HepG2 (cell line): ENCODE measurements around the gene NAA16. TPM values are rescaled to one million over a fixed set of nuclear protein-coding genes. Genes with fewer than 3 reads are reported as not detected.

Experiments
- ATAC-seq: fragments of 200-7000 bp; cut with Tn5 transposase; 3 replicates; pipeline ENCODE4 v1.9.1; 2020; ENCODE audit warnings: mild to moderate bottlenecking, moderate library complexity
- BruUV-seq: library from RNA; stranded (reverse); fragments of 400-500 nt; replicated peaks from 2 replicates; lab custom pipeline; 2021; lab: Mats Ljungman, UMichigan
- CTCF ChIA-PET: fragments of 300-600 bp; formaldehyde crosslinking; extraction: SDS; loops from one replicate; lab custom pipeline; 2021; ENCODE audit warnings: low total read pairs, inconsistent platforms, low intra/inter-chr PET ratio; lab: Yijun Ruan, JAX
- POLR2A ChIA-PET: fragments of 350-600 bp; sonication (Branson Sonifier 250); formaldehyde crosslinking; loops from one replicate; lab custom pipeline; 2020; ENCODE audit warnings: antibody characterized with exemption, inconsistent platforms; lab: Yijun Ruan, JAX
- DNase-seq: peaks from one replicate; pipeline ENCODE4 v3.0.0-alpha.2; 2015; ENCODE audit warnings: low spot score
- FAIRE-seq: peaks from 3 replicates; lab custom pipeline; 2011; peaks lifted over from hg19 to GRCh38; lab: Jason Lieb, UNC
- H2AFZ ChIP-seq: one replicate; pipeline ENCODE4 v1.6.1; 2011; ENCODE audit warnings: low read length, inconsistent platforms
- H3K27ac ChIP-seq: fragments of 300-600 bp; 3 replicates; pipeline ENCODE4 v1.8.0; 2011; ENCODE audit warnings: mixed run types, mild to moderate bottlenecking, mixed read lengths, low read length, inconsistent platforms; ENCODE audit not compliant: insufficient read depth; ENCODE audit errors: extremely low read length
- H3K27me3 ChIP-seq, 2 experiments: fragments of 200-600 bp in 1 of 2; 2 replicates in 1 of 2; 3 replicates in 1 of 2; pipeline versions ENCODE4 v1.6.0 to v1.8.0; 2011; ENCODE audit warnings: low read length in 2 of 2, mild to moderate bottlenecking in 2 of 2, moderate library complexity in 2 of 2, inconsistent platforms in 1 of 2; ENCODE audit not compliant: insufficient read depth in 2 of 2, control insufficient read depth in 1 of 2
- H3K36me3 ChIP-seq, 2 experiments: fragments of 200-600 bp in 1 of 2; replicated peaks in 1 of 2; 2 replicates in 1 of 2; 3 replicates in 1 of 2; pipeline versions ENCODE4 v1.5.1 to v1.8.0; 2011; ENCODE audit warnings: low read length in 2 of 2, inconsistent platforms in 1 of 2; ENCODE audit not compliant: insufficient read depth in 2 of 2, control insufficient read depth in 1 of 2
- H3K4me1 ChIP-seq: 2 replicates; pipeline ENCODE4 v1.5.1; 2012; ENCODE audit warnings: low read length, inconsistent platforms; ENCODE audit not compliant: insufficient read depth
- H3K4me2 ChIP-seq: 2 replicates; pipeline ENCODE4 v1.6.0; 2011; ENCODE audit warnings: low read depth, low read length, inconsistent platforms
- H3K4me3 ChIP-seq, 3 experiments: fragments of 200-600 bp in 1 of 3; sonication (generic), shearing (Covaris generic) in 1 of 3; replicated peaks in 1 of 3; 2 replicates each; pipeline ENCODE4 v1.5.1; 2011 to 2016; ENCODE audit warnings: low read length in 3 of 3, inconsistent platforms in 2 of 3, low read depth in 2 of 3, mild to moderate bottlenecking in 2 of 3, control low read depth in 1 of 3, mixed read lengths in 1 of 3; ENCODE audit not compliant: insufficient read depth in 1 of 3
- H3K79me2 ChIP-seq: one replicate; pipeline ENCODE4 v1.6.1; 2011; ENCODE audit warnings: low read length, inconsistent platforms; ENCODE audit not compliant: insufficient read depth
- H3K9ac ChIP-seq: 2 replicates; pipeline ENCODE4 v1.6.0; 2011; ENCODE audit warnings: mild to moderate bottlenecking, low read depth, low read length, inconsistent platforms; ENCODE audit not compliant: insufficient read depth
- H3K9me3 ChIP-seq: 2 replicates; pipeline ENCODE4 v1.5.1; 2012; ENCODE audit warnings: mild to moderate bottlenecking, low read length
- H4K20me1 ChIP-seq: 2 replicates; pipeline ENCODE4 v1.6.0; 2011; ENCODE audit warnings: inconsistent platforms, mild to moderate bottlenecking, low read length, moderate library complexity; ENCODE audit not compliant: insufficient read depth
- ATF7 ChIP-seq, 2 experiments: fragments of 450-650 bp in 1 of 2; sonication (generic) in 1 of 2; formaldehyde crosslinking in 1 of 2; IDR thresholded peaks; 2 replicates each; pipeline versions ENCODE4 v1.4.0 to v1.6.1; 2016 to 2020; ENCODE audit warnings: antibody characterized with exemption in 1 of 2, mild to moderate bottlenecking in 1 of 2, missing genetic modification reagents in 1 of 2
- EEA1 ChIP-seq: sonication (generic); formaldehyde crosslinking; IDR thresholded peaks from 2 replicates; pipeline ENCODE4 v1.5.1; 2020; ENCODE audit warnings: mild to moderate bottlenecking, missing genetic modification reagents, borderline replicate concordance
- MYC ChIP-seq: sonication (generic); formaldehyde crosslinking; IDR thresholded peaks from 2 replicates; pipeline ENCODE4 v1.9.0; 2021; ENCODE audit warnings: missing genetic modification reagents, borderline replicate concordance
- NFRKB ChIP-seq: fragments of 450-650 bp; IDR thresholded peaks from 2 replicates; pipeline ENCODE4 v1.6.1; 2017
- NKX3-1 ChIP-seq: sonication (generic); formaldehyde crosslinking; IDR thresholded peaks from 2 replicates; pipeline ENCODE4 v1.5.0; 2020; ENCODE audit warnings: missing genetic modification reagents
- REXO4 ChIP-seq: sonication (generic); formaldehyde crosslinking; IDR thresholded peaks from 2 replicates; pipeline ENCODE4 v1.8.0; 2022; ENCODE audit warnings: missing genetic modification reagents, mild to moderate bottlenecking, borderline replicate concordance
- SP1 ChIP-seq, 2 experiments: fragments of 450-650 bp in 1 of 2; sonication (generic) in 1 of 2; formaldehyde crosslinking in 1 of 2; IDR thresholded peaks; 2 replicates each; pipeline versions ENCODE4 v1.4.0 to v1.6.1; 2016 to 2020; ENCODE audit warnings: missing genetic modification reagents in 1 of 2
- ZBTB38 ChIP-seq: sonication (generic); formaldehyde crosslinking; IDR thresholded peaks from 2 replicates; pipeline ENCODE4 v1.5.1; 2020; ENCODE audit warnings: mild to moderate bottlenecking, missing genetic modification reagents
- ZNF101 ChIP-seq: sonication (generic); formaldehyde crosslinking; IDR thresholded peaks from 2 replicates; pipeline ENCODE4 v1.4.0; 2020; ENCODE audit warnings: mild to moderate bottlenecking, low read depth, missing genetic modification reagents, borderline replicate concordance
- ZNF674 ChIP-seq: sonication (generic); formaldehyde crosslinking; IDR thresholded peaks from 2 replicates; pipeline ENCODE4 v1.5.0; 2020; ENCODE audit warnings: low read depth, mild to moderate bottlenecking, missing genetic modification reagents
- WGBS: methylation state at CpG from one replicate; pipeline ENCODE4 v1.1.6; 2017; ENCODE audit warnings: low lambda C conversion rate; 5-methylcytosine and 5-hydroxymethylcytosine counted together
- in situ Hi-C: cut with HindIII; loops from 2 replicates; pipeline ENCODE4 v1.10.0; 2017; ENCODE audit warnings: low pct_unique_long_range_greater_than_20kb; ENCODE audit not compliant: extremely low pct_ligation_motif_present
- intact Hi-C: fragments of 100-400 bp; cut with micrococcal nuclease; formaldehyde crosslinking; loops from one replicate; pipeline ENCODE4 v1.10.0; 2022; ENCODE audit not compliant: unreplicated experiment
- polyA plus RNA-seq, 8 experiments: library from polyadenylated mRNA; depleted of rRNA in 3 of 8; stranded (reverse) in 7 of 8; unstranded in 1 of 8; fragments of >200 nt; fragmentation: Illumina TruSeq in 4 of 8; extraction: Trizol in 4 of 8; gene quantifications; 2 replicates each; pipeline versions ENCODE4 v1.2.1 to v1.2.3, GENCODE V29; 2011 to 2016; ENCODE audit warnings: low read depth in 4 of 8, missing spikeins in 1 of 8, mixed read lengths in 1 of 8; ENCODE audit not compliant: insufficient read depth in 1 of 8
- total RNA-seq, 5 experiments: library from RNA; depleted of rRNA; stranded (reverse); fragments of >200 nt; fragmentation: Illumina TruSeq; extraction: Trizol; gene quantifications; 2 replicates each; pipeline ENCODE4 v1.2.3, GENCODE V29; 2016; ENCODE audit warnings: low read depth in 1 of 5
- TF ChIP-seq, protein P1 (sequence below): sonication (generic); formaldehyde crosslinking; IDR thresholded peaks from 2 replicates; pipeline ENCODE4 v1.4.0; 2020; ENCODE audit warnings: missing genetic modification reagents
- TF ChIP-seq, protein P2 (sequence below): sonication (generic); formaldehyde crosslinking; IDR thresholded peaks from 2 replicates; pipeline ENCODE4 v1.5.1; 2020; ENCODE audit warnings: missing genetic modification reagents, mild to moderate bottlenecking, borderline replicate concordance
- TF ChIP-seq, protein P3 (sequence below): sonication (generic); formaldehyde crosslinking; IDR thresholded peaks from 2 replicates; pipeline ENCODE4 v1.5.1; 2020; ENCODE audit warnings: mild to moderate bottlenecking, missing genetic modification reagents, moderate library complexity

Gene NAA16
- total and polyA plus RNA-seq, 2 of the 13 experiments (the other 11 are each of a cell fraction or from before 2014, with no cell fraction given): 9.2 to 15.1 TPM

DNA sequence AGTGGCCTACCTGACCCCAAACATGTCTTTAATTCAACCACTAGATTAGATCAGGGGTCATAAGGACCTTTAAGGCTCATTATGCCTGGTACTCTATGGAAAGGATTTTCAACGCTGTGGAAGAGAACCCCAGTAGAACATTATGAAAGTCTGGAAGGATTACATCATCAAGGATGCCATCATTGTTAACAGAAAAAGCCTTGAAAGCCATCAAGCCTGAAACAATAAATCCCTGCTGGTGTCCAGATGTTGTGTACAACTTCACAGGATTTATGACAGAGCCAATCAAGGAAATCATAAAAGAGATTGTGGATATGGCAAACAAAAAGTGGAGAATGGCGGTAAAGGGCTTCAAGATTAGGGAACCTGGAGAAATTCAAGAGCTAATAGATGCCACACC, 59.7 kb downstream of the NAA16 start:
- no peaks in the 10 kb centered on the region for H3K9me3 ChIP-seq
- H3K9ac ChIP-seq: no peak overlapping the region
- H3K4me3 ChIP-seq: no peak overlapping the region
- H3K79me2 ChIP-seq: no peaks in the 10 kb centered on the region
- no peaks in the 10 kb centered on the region for H3K4me1 ChIP-seq
- H3K36me3 ChIP-seq: peaks cover 9 to 54% of the 10 kb centered on the region in 2 experiments
- H3K27me3 ChIP-seq: no peaks in the 10 kb centered on the region
- FAIRE-seq: no peak
- 98% methylated on average over 2 of the region's 2 CpGs for WGBS
- TF ChIP-seq NKX3-1 (CRISPR knock-in tag) (no peak), ATF7 (IDR thresholded peaks at IDR 0.05) (peak; percentile 65), ATF7 (CRISPR knock-in tag; IDR thresholded peaks at IDR 0.05) (no peak)
- ChIA-PET POLR2A (no interaction called here), CTCF (no interaction called here)
- in situ Hi-C loops (no loop called here), intact Hi-C loops (no loop called here)
- H2AFZ ChIP-seq: no peak overlapping the region
- BruUV-seq: no TSS peak
- ATAC-seq: no peak
- H3K27ac ChIP-seq: no peak overlapping the region
- no peaks in the 10 kb centered on the region for H4K20me1 ChIP-seq
- DNase-seq: no peak
- H3K4me2 ChIP-seq: no peak overlapping the region

DNA sequence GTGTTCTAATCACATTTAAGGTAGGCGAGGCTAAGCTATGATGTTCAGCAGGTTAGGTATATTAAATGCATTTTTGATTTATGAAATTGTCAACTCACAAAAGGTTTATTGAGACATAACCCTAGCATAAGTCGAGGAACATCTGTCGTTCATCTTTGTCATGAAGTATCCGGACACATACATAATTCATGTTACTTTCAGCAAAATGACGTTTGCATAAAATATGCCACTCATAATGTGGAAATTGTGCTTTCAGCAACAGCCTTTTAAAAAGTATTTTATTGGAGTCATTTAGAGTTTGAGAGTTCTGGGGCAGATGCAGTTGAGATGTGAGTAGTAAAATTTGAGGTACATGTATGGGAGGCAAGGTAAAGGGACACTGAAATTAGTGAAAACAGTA, 66.4 kb downstream of the NAA16 start:
- H4K20me1 ChIP-seq: no peaks in the 10 kb centered on the region
- 98% methylated on average over 5 of the region's 5 CpGs for WGBS
- BruUV-seq: no TSS peak
- ChIA-PET POLR2A (no interaction called here), CTCF (no interaction called here)
- no peak overlapping the region for H2AFZ ChIP-seq
- H3K4me2 ChIP-seq: no peak overlapping the region
- H3K79me2 ChIP-seq: no peaks in the 10 kb centered on the region
- H3K4me3 ChIP-seq: no peak overlapping the region
- DNase-seq: no peak
- H3K4me1 ChIP-seq: no peaks in the 10 kb centered on the region
- intact Hi-C loops (no loop called here), in situ Hi-C loops (no loop called here)
- peaks cover 0 to 24% of the 10 kb centered on the region in 2 experiments; a peak in 2 of 5 replicates for H3K36me3 ChIP-seq
- no peak overlapping the region for H3K9ac ChIP-seq
- H3K27me3 ChIP-seq: no peaks in the 10 kb centered on the region
- no peak for FAIRE-seq
- no peak overlapping the region for H3K27ac ChIP-seq
- no peak for ATAC-seq
- no peaks in the 10 kb centered on the region for H3K9me3 ChIP-seq
- TF ChIP-seq, protein P1, sequence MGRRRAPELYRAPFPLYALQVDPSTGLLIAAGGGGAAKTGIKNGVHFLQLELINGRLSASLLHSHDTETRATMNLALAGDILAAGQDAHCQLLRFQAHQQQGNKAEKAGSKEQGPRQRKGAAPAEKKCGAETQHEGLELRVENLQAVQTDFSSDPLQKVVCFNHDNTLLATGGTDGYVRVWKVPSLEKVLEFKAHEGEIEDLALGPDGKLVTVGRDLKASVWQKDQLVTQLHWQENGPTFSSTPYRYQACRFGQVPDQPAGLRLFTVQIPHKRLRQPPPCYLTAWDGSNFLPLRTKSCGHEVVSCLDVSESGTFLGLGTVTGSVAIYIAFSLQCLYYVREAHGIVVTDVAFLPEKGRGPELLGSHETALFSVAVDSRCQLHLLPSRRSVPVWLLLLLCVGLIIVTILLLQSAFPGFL: no peak
- TF ChIP-seq REXO4 (no peak), SP1 (IDR thresholded peaks at IDR 0.05) (no peak), SP1 (CRISPR knock-in tag; IDR thresholded peaks at IDR 0.05) (no peak), ZBTB38 (CRISPR knock-in tag) (no peak), NFRKB (no peak), MYC (CRISPR knock-in tag) (no peak), ZNF101 (CRISPR knock-in tag) (no peak), ZNF674 (CRISPR knock-in tag) (no peak), EEA1 (CRISPR knock-in tag) (no peak)
- TF ChIP-seq, protein P2, sequence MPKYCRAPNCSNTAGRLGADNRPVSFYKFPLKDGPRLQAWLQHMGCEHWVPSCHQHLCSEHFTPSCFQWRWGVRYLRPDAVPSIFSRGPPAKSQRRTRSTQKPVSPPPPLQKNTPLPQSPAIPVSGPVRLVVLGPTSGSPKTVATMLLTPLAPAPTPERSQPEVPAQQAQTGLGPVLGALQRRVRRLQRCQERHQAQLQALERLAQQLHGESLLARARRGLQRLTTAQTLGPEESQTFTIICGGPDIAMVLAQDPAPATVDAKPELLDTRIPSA: no peak
- TF ChIP-seq, protein P3, sequence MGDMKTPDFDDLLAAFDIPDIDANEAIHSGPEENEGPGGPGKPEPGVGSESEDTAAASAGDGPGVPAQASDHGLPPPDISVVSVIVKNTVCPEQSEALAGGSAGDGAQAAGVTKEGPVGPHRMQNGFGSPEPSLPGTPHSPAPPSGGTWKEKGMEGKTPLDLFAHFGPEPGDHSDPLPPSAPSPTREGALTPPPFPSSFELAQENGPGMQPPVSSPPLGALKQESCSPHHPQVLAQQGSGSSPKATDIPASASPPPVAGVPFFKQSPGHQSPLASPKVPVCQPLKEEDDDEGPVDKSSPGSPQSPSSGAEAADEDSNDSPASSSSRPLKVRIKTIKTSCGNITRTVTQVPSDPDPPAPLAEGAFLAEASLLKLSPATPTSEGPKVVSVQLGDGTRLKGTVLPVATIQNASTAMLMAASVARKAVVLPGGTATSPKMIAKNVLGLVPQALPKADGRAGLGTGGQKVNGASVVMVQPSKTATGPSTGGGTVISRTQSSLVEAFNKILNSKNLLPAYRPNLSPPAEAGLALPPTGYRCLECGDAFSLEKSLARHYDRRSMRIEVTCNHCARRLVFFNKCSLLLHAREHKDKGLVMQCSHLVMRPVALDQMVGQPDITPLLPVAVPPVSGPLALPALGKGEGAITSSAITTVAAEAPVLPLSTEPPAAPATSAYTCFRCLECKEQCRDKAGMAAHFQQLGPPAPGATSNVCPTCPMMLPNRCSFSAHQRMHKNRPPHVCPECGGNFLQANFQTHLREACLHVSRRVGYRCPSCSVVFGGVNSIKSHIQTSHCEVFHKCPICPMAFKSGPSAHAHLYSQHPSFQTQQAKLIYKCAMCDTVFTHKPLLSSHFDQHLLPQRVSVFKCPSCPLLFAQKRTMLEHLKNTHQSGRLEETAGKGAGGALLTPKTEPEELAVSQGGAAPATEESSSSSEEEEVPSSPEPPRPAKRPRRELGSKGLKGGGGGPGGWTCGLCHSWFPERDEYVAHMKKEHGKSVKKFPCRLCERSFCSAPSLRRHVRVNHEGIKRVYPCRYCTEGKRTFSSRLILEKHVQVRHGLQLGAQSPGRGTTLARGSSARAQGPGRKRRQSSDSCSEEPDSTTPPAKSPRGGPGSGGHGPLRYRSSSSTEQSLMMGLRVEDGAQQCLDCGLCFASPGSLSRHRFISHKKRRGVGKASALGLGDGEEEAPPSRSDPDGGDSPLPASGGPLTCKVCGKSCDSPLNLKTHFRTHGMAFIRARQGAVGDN (CRISPR knock-in tag): no peak
